Psoas muscle (tissue), 8 donors: ENCODE data around the gene ADAMTS2. TPM values are rescaled to one million over a fixed set of nuclear protein-coding genes. Genes with fewer than 3 reads are reported as not detected.

Source experiments
- ATAC-seq, 4 donors: fragments of 200-7000 bp; cut with Tn5 transposase; one replicate each; pipeline ENCODE4 v1.9.1; 2020; ENCODE audit warnings: moderate library complexity in 3 of 4, mild to moderate bottlenecking in 2 of 4
- DNase-seq, 2 donors: peaks; one replicate each; pipeline ENCODE4 v3.0.0-alpha.2; 2020
- H3K27ac ChIP-seq: fragments of 200-600 bp; one replicate; pipeline ENCODE4 v1.8.0; 2022
- H3K27me3 ChIP-seq, 3 donors: fragments of 200-600 bp in 1 of 3; one replicate each; pipeline versions ENCODE4 v1.6.1 to v1.8.0; 2013 to 2022; ENCODE audit warnings: low read length in 2 of 3, mild to moderate bottlenecking in 2 of 3, moderate library complexity in 1 of 3; ENCODE audit not compliant: insufficient read depth in 3 of 3
- H3K36me3 ChIP-seq, 2 donors: fragments of 200-600 bp in 1 of 2; one replicate each; pipeline versions ENCODE4 v1.6.1 to v1.8.0; 2013 to 2022; ENCODE audit warnings: low read depth in 1 of 2, mild to moderate bottlenecking in 1 of 2, moderate library complexity in 1 of 2; ENCODE audit not compliant: insufficient read depth in 1 of 2
- H3K4me1 ChIP-seq: fragments of 200-600 bp; one replicate; pipeline ENCODE4 v1.8.0; 2022
- H3K4me3 ChIP-seq: fragments of 200-600 bp; one replicate; pipeline ENCODE4 v1.8.0; 2022; ENCODE audit warnings: mild to moderate bottlenecking
- H3K9me3 ChIP-seq: fragments of 200-600 bp; one replicate; pipeline ENCODE4 v1.8.0; 2022
- CTCF ChIP-seq: fragments of 200-600 bp; IDR thresholded peaks from one replicate; pipeline ENCODE4 v1.8.0; 2022; ENCODE audit warnings: antibody characterized with exemption
- WGBS, 3 donors: extraction: QIAGEN DNeasy Blood & Tissue Kit; methylation state at CpG; one replicate each; pipeline versions ENCODE4 v1.1.6 to v1.1.7; 2013; 5-methylcytosine and 5-hydroxymethylcytosine counted together
- intact Hi-C, 2 donors: fragments of 100-400 bp; cut with DNase I; formaldehyde crosslinking; loops; one replicate each; pipeline versions ENCODE4 v1.11.0 to v1.14.2; 2022
- polyA plus RNA-seq, 3 donors: library from polyadenylated mRNA; stranded (reverse); fragments of 200-250 nt; gene quantifications; one replicate each; pipeline ENCODE4 v1.2.3, GENCODE V29; 2013
- total RNA-seq, 4 donors: library from RNA; stranded (reverse); fragmentation: NEBNext Ultra II Directional in 2 of 4; extraction: Animal tissue kit (Norgen Biotek cat#: 25700) in 2 of 4; gene quantifications; one replicate each; pipeline versions ENCODE4 v1.2.1 to v1.2.4, GENCODE V29; 2021 to 2023
- donor health status: healthy with polysubstance abuse.
- donor health status: DM: no; HTN: no; CAD: no; lungs with moderate emphysema.
- donor health status: Bipolar disorder and iron deficiency.
- donor health status: healthy.
- donor health status: DM: yes; HTN: yes; CAD: no.
- donor health status: DM: no; HTN: no; CAD: no.
- donor health status: DM: no; HTN: no; CAD: no.
- donor health status: DM: yes; HTN: yes; CAD: no.

Gene ADAMTS2
- total and polyA plus RNA-seq, 7 donors: 0.83 to 3.7 (median 2.0) TPM

GRCh38 chr5:179137643-179138567, 207.4 kb downstream of the ADAMTS2 start:
- intact Hi-C loops: no loop called here
- no peaks in the 10 kb centered on the region for H3K36me3 ChIP-seq
- H3K4me1 ChIP-seq: no peaks in the 10 kb centered on the region
- DNase-seq (no peak), ATAC-seq (no peak)
- TF ChIP-seq CTCF: no peak
- H3K27me3 ChIP-seq: no peaks in the 10 kb centered on the region
- H3K9me3 ChIP-seq: no peaks in the 10 kb centered on the region
- H3K4me3 ChIP-seq: no peak overlapping the region
- 70 to 73% (median 72%) methylated on average over 33 of the region's 33 CpGs for WGBS, 3 donors
- H3K27ac ChIP-seq: no peak overlapping the region

- no peaks in the 10 kb centered on the region for H3K4me1 ChIP-seq
- intact Hi-C loops: no loop called here
- DNase-seq (no peak), ATAC-seq (no peak)
- WGBS, 3 donors: 51 to 60% (median 58%) methylated on average over 13 of the region's 13 CpGs
- no peak for TF ChIP-seq CTCF
- no peaks in the 10 kb centered on the region for H3K36me3 ChIP-seq
- no peaks in the 10 kb centered on the region for H3K27me3 ChIP-seq
- H3K27ac ChIP-seq: no peak overlapping the region
- no peak overlapping the region for H3K4me3 ChIP-seq
- H3K9me3 ChIP-seq: no peaks in the 10 kb centered on the region
These were observed 208.1 kb downstream of the ADAMTS2 start for GRCh38 chr5:179137016-179137642.

- intact Hi-C loops: no loop called here
- 87 to 92% (median 88%) methylated on average over 20 of the region's 20 CpGs for WGBS, 3 donors
- DNase-seq: no peak
- Histone ChIP-seq H3K9me3 (no peaks in the 10 kb centered on the region), H3K36me3 (no peaks in the 10 kb centered on the region), H3K27ac (no peak overlapping the region), H3K4me3 (no peak overlapping the region), H3K27me3 (no peaks in the 10 kb centered on the region), H3K4me1 (no peaks in the 10 kb centered on the region)
- no peak for TF ChIP-seq CTCF
- no peak for ATAC-seq
These were observed 209.6 kb downstream of the ADAMTS2 start for GRCh38 chr5:179135441-179136215.

GRCh38 chr5:179135006-179135405, 210.3 kb downstream of the ADAMTS2 start:
- DNase-seq (no peak), ATAC-seq (no peak)
- no peaks in the 10 kb centered on the region for H3K4me1 ChIP-seq
- intact Hi-C loops: no loop called here
- H3K36me3 ChIP-seq: no peaks in the 10 kb centered on the region
- H3K27ac ChIP-seq: no peak overlapping the region
- H3K27me3 ChIP-seq: no peaks in the 10 kb centered on the region
- H3K9me3 ChIP-seq: no peaks in the 10 kb centered on the region
- no peak overlapping the region for H3K4me3 ChIP-seq
- 86 to 94% (median 91%) methylated on average over 13 to 19 of the region's 19 CpGs for WGBS, 3 donors
- TF ChIP-seq CTCF: no peak
